ENCODE data around the gene BRPF1.

The BRPF1 gene

DNA sequence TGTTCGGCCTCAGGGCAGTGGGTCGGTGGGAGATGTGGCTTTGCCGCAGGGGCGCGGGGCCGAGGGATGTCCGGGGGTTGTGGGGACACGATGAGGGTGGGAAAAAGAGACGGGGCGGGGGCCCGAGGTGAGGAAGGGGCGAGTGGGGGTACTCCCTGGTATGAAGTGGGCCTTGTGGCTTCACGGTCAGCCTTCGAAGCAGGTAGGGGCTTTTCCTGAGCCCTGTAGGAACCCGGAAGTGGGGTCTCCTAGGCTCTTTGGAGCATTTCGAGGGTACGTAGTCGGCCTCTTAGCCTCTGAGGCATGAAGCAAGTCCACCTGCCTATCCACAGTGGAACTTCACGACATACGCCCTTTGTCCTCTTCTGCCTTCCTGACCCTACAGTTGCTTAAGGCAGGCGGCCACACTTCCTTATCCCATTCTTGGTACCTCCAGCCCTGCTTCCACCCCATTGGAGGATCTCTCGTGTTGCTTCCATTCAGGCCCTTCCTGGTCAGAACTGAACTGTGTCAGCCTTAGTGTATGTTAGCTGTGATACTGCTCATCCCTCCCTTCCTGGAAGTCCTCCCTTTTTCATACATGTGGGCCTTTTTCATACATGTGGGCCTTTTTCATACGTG, 61.7 kb downstream of the BRPF1 start:
- Histone ChIP-seq H3K79me2 (ENCODE audit: control insufficient read depth, low read length) (peaks cover 76% of the 10 kb centered on the region), H3K27ac (ENCODE audit: low read depth, low read length) (peak overlapping the region; percentile 79)
- TF ChIP-seq EZH2phosphoT487 (IDR thresholded peaks at IDR 0.05; ENCODE audit: borderline replicate concordance, low read length): no peak
- TF ChIP-seq, protein P1, sequence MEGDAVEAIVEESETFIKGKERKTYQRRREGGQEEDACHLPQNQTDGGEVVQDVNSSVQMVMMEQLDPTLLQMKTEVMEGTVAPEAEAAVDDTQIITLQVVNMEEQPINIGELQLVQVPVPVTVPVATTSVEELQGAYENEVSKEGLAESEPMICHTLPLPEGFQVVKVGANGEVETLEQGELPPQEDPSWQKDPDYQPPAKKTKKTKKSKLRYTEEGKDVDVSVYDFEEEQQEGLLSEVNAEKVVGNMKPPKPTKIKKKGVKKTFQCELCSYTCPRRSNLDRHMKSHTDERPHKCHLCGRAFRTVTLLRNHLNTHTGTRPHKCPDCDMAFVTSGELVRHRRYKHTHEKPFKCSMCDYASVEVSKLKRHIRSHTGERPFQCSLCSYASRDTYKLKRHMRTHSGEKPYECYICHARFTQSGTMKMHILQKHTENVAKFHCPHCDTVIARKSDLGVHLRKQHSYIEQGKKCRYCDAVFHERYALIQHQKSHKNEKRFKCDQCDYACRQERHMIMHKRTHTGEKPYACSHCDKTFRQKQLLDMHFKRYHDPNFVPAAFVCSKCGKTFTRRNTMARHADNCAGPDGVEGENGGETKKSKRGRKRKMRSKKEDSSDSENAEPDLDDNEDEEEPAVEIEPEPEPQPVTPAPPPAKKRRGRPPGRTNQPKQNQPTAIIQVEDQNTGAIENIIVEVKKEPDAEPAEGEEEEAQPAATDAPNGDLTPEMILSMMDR (IDR thresholded peaks at IDR 0.05; ENCODE audit: low read depth, low read length, poor library complexity, severe bottlenecking): no peak

GRCh38 chr3:9794400-9794799, 62.9 kb downstream of the BRPF1 start:
- Histone ChIP-seq H3K27me3 (ENCODE audit: control insufficient read depth, low read length) (no peaks in the 10 kb centered on the region), H3K79me2 (ENCODE audit: control insufficient read depth, low read length) (peaks cover 83% of the 10 kb centered on the region), H4K20me1 (ENCODE audit: control insufficient read depth, insufficient read depth, low read depth, low read length) (peaks cover 25% of the 10 kb centered on the region), H3F3A (ENCODE audit: control insufficient read depth, insufficient read depth) (peaks cover 25% of the 10 kb centered on the region), H3K27ac (ENCODE audit: low read depth, low read length) (peak overlapping the region; percentile 79), H3K9me2 (replicated peaks; ENCODE audit: control insufficient read depth, low read length) (no peaks in the 10 kb centered on the region), H3K4me2 (ENCODE audit: low read length) (peak overlapping the region; percentile 82), H3K9me3 (ENCODE audit: control insufficient read depth, insufficient read depth, low read length) (no peaks in the 10 kb centered on the region), H3K36me3 (ENCODE audit: control insufficient read depth, low read length) (peaks cover 85% of the 10 kb centered on the region), H3K4me1 (ENCODE audit: control insufficient read depth, low read length) (peaks cover 40% of the 10 kb centered on the region), H3K4me3 (ENCODE audit: low read length) (peak overlapping the region; percentile 98)
- TF ChIP-seq EZH2phosphoT487 (IDR thresholded peaks at IDR 0.05; ENCODE audit: borderline replicate concordance, low read length): no peak
- TF ChIP-seq, protein P1 (IDR thresholded peaks at IDR 0.05; ENCODE audit: low read depth, low read length, poor library complexity, severe bottlenecking): no peak

More for the DNA sequence above, 61.7 kb downstream of the BRPF1 start:
- peaks cover 25% of the 10 kb centered on the region for H3F3A ChIP-seq (ENCODE audit: control insufficient read depth, insufficient read depth)
- peaks cover 80% of the 10 kb centered on the region for H3K36me3 ChIP-seq (ENCODE audit: control insufficient read depth, low read length)
- H3K4me3 ChIP-seq (ENCODE audit: low read length): peak overlapping the region; percentile 98
- peaks cover 25% of the 10 kb centered on the region for H4K20me1 ChIP-seq (ENCODE audit: control insufficient read depth, insufficient read depth, low read depth, low read length)
- H3K4me1 ChIP-seq (ENCODE audit: control insufficient read depth, low read length): peaks cover 40% of the 10 kb centered on the region
- H3K9me3 ChIP-seq (ENCODE audit: control insufficient read depth, insufficient read depth, low read length): no peaks in the 10 kb centered on the region
- no peaks in the 10 kb centered on the region for H3K27me3 ChIP-seq (ENCODE audit: control insufficient read depth, low read length)
- H3K4me2 ChIP-seq (ENCODE audit: low read length): peak overlapping the region; percentile 82
- H3K9me2 ChIP-seq (replicated peaks; ENCODE audit: control insufficient read depth, low read length): no peaks in the 10 kb centered on the region

- no peaks in the 10 kb centered on the region for H3K9me3 ChIP-seq (ENCODE audit: control insufficient read depth, insufficient read depth, low read length)
- H4K20me1 ChIP-seq (ENCODE audit: control insufficient read depth, insufficient read depth, low read depth, low read length): peaks cover 25% of the 10 kb centered on the region
- H3K9me2 ChIP-seq (replicated peaks; ENCODE audit: control insufficient read depth, low read length): no peaks in the 10 kb centered on the region
- no peaks in the 10 kb centered on the region for H3K27me3 ChIP-seq (ENCODE audit: control insufficient read depth, low read length)
- H3K27ac ChIP-seq (ENCODE audit: low read depth, low read length): peak overlapping the region; percentile 79
- H3F3A ChIP-seq (ENCODE audit: control insufficient read depth, insufficient read depth): peaks cover 25% of the 10 kb centered on the region
- H3K4me1 ChIP-seq (ENCODE audit: control insufficient read depth, low read length): peaks cover 40% of the 10 kb centered on the region
- peak overlapping the region; percentile 98 for H3K4me3 ChIP-seq (ENCODE audit: low read length)
- H3K79me2 ChIP-seq (ENCODE audit: control insufficient read depth, low read length): peaks cover 86% of the 10 kb centered on the region
- TF ChIP-seq, protein P1 (IDR thresholded peaks at IDR 0.05; ENCODE audit: low read depth, low read length, poor library complexity, severe bottlenecking): no peak
- no peak for TF ChIP-seq EZH2phosphoT487 (IDR thresholded peaks at IDR 0.05; ENCODE audit: borderline replicate concordance, low read length)
- H3K36me3 ChIP-seq (ENCODE audit: control insufficient read depth, low read length): peaks cover 85% of the 10 kb centered on the region
- H3K4me2 ChIP-seq (ENCODE audit: low read length): peak overlapping the region; percentile 82
These were observed 63.7 kb downstream of the BRPF1 start for GRCh38 chr3:9795207-9795606.
